HepG2 (cell line): ENCODE measurements around the gene S100A7. TPM values are rescaled to one million over a fixed set of nuclear protein-coding genes. Genes with fewer than 3 reads are reported as not detected.

ENCODE experiments used
- ATAC-seq: fragments of 200-7000 bp; cut with Tn5 transposase; 3 replicates; pipeline ENCODE4 v1.9.1; 2020; ENCODE audit warnings: mild to moderate bottlenecking, moderate library complexity
- Bru-seq: library from RNA; stranded (reverse); fragments of 400-500 nt; gene quantifications from one replicate; lab custom pipeline; 2021; lab: Mats Ljungman, UMichigan
- BruChase-seq, 2 experiments: library from RNA; stranded (reverse); fragments of 400-500 nt; gene quantifications; one replicate each; lab custom pipeline; 2021; lab: Mats Ljungman, UMichigan
- BruUV-seq: library from RNA; stranded (reverse); fragments of 400-500 nt; replicated peaks from 2 replicates; lab custom pipeline; 2021; lab: Mats Ljungman, UMichigan
- CTCF ChIA-PET: fragments of 300-600 bp; formaldehyde crosslinking; extraction: SDS; loops from one replicate; lab custom pipeline; 2021; ENCODE audit warnings: low total read pairs, inconsistent platforms, low intra/inter-chr PET ratio; lab: Yijun Ruan, JAX
- POLR2A ChIA-PET: fragments of 350-600 bp; sonication (Branson Sonifier 250); formaldehyde crosslinking; loops from one replicate; lab custom pipeline; 2020; ENCODE audit warnings: antibody characterized with exemption, inconsistent platforms; lab: Yijun Ruan, JAX
- DNase-seq: peaks from one replicate; pipeline ENCODE4 v3.0.0-alpha.2; 2015; ENCODE audit warnings: low spot score
- FAIRE-seq: peaks from 3 replicates; lab custom pipeline; 2011; peaks lifted over from hg19 to GRCh38; lab: Jason Lieb, UNC
- H2AFZ ChIP-seq: one replicate; pipeline ENCODE4 v1.6.1; 2011; ENCODE audit warnings: low read length, inconsistent platforms
- H3K27ac ChIP-seq: fragments of 300-600 bp; 3 replicates; pipeline ENCODE4 v1.8.0; 2011; ENCODE audit warnings: mixed run types, mild to moderate bottlenecking, mixed read lengths, low read length, inconsistent platforms; ENCODE audit not compliant: insufficient read depth; ENCODE audit errors: extremely low read length
- H3K27me3 ChIP-seq, 2 experiments: fragments of 200-600 bp in 1 of 2; 2 replicates in 1 of 2; 3 replicates in 1 of 2; pipeline versions ENCODE4 v1.6.0 to v1.8.0; 2011; ENCODE audit warnings: low read length in 2 of 2, mild to moderate bottlenecking in 2 of 2, moderate library complexity in 2 of 2, inconsistent platforms in 1 of 2; ENCODE audit not compliant: insufficient read depth in 2 of 2, control insufficient read depth in 1 of 2
- H3K36me3 ChIP-seq, 2 experiments: fragments of 200-600 bp in 1 of 2; replicated peaks in 1 of 2; 2 replicates in 1 of 2; 3 replicates in 1 of 2; pipeline versions ENCODE4 v1.5.1 to v1.8.0; 2011; ENCODE audit warnings: low read length in 2 of 2, inconsistent platforms in 1 of 2; ENCODE audit not compliant: insufficient read depth in 2 of 2, control insufficient read depth in 1 of 2
- H3K4me1 ChIP-seq: 2 replicates; pipeline ENCODE4 v1.5.1; 2012; ENCODE audit warnings: low read length, inconsistent platforms; ENCODE audit not compliant: insufficient read depth
- H3K4me2 ChIP-seq: 2 replicates; pipeline ENCODE4 v1.6.0; 2011; ENCODE audit warnings: low read depth, low read length, inconsistent platforms
- H3K4me3 ChIP-seq, 3 experiments: fragments of 200-600 bp in 1 of 3; sonication (generic), shearing (Covaris generic) in 1 of 3; replicated peaks in 1 of 3; 2 replicates each; pipeline ENCODE4 v1.5.1; 2011 to 2016; ENCODE audit warnings: low read length in 3 of 3, inconsistent platforms in 2 of 3, low read depth in 2 of 3, mild to moderate bottlenecking in 2 of 3, control low read depth in 1 of 3, mixed read lengths in 1 of 3; ENCODE audit not compliant: insufficient read depth in 1 of 3
- H3K79me2 ChIP-seq: one replicate; pipeline ENCODE4 v1.6.1; 2011; ENCODE audit warnings: low read length, inconsistent platforms; ENCODE audit not compliant: insufficient read depth
- H3K9ac ChIP-seq: 2 replicates; pipeline ENCODE4 v1.6.0; 2011; ENCODE audit warnings: mild to moderate bottlenecking, low read depth, low read length, inconsistent platforms; ENCODE audit not compliant: insufficient read depth
- H3K9me3 ChIP-seq: 2 replicates; pipeline ENCODE4 v1.5.1; 2012; ENCODE audit warnings: mild to moderate bottlenecking, low read length
- H4K20me1 ChIP-seq: 2 replicates; pipeline ENCODE4 v1.6.0; 2011; ENCODE audit warnings: inconsistent platforms, mild to moderate bottlenecking, low read length, moderate library complexity; ENCODE audit not compliant: insufficient read depth
- JDP2 ChIP-seq: sonication (generic); formaldehyde crosslinking; IDR thresholded peaks from 2 replicates; pipeline ENCODE4 v1.8.1; 2022; ENCODE audit warnings: missing genetic modification reagents, borderline replicate concordance
- ZNF891 ChIP-seq: sonication (generic); formaldehyde crosslinking; IDR thresholded peaks from 2 replicates; pipeline ENCODE4 v1.5.0; 2020; ENCODE audit warnings: mild to moderate bottlenecking, missing genetic modification reagents
- ZSCAN5A ChIP-seq: sonication (generic); formaldehyde crosslinking; IDR thresholded peaks from 2 replicates; pipeline ENCODE4 v1.8.0; 2022; ENCODE audit warnings: mild to moderate bottlenecking, missing genetic modification reagents, borderline replicate concordance
- WGBS: methylation state at CpG from one replicate; pipeline ENCODE4 v1.1.6; 2017; ENCODE audit warnings: low lambda C conversion rate; 5-methylcytosine and 5-hydroxymethylcytosine counted together
- in situ Hi-C: cut with HindIII; loops from 2 replicates; pipeline ENCODE4 v1.10.0; 2017; ENCODE audit warnings: low pct_unique_long_range_greater_than_20kb; ENCODE audit not compliant: extremely low pct_ligation_motif_present
- intact Hi-C: fragments of 100-400 bp; cut with micrococcal nuclease; formaldehyde crosslinking; loops from one replicate; pipeline ENCODE4 v1.10.0; 2022; ENCODE audit not compliant: unreplicated experiment
- long read RNA-seq, 2 experiments: library from RNA in 1 of 2; library from polyadenylated mRNA in 1 of 2; stranded (forward) in 1 of 2; unstranded in 1 of 2; transcript quantifications; one replicate each; pipeline ENCODE4 v2.0.0, GENCODE V29; 2019 to 2022
- polyA minus RNA-seq, 3 experiments: library from RNA; depleted of rRNA, polyadenylated mRNA; stranded (reverse); fragments of >200 nt; gene quantifications; 2 replicates each; pipeline ENCODE4 v1.2.3, GENCODE V29; 2011; ENCODE audit warnings: low replicate concordance in 1 of 3
- polyA plus RNA-seq, 8 experiments: library from polyadenylated mRNA; depleted of rRNA in 3 of 8; stranded (reverse) in 7 of 8; unstranded in 1 of 8; fragments of >200 nt; fragmentation: Illumina TruSeq in 4 of 8; extraction: Trizol in 4 of 8; gene quantifications; 2 replicates each; pipeline versions ENCODE4 v1.2.1 to v1.2.3, GENCODE V29; 2011 to 2016; ENCODE audit warnings: low read depth in 4 of 8, missing spikeins in 1 of 8, mixed read lengths in 1 of 8; ENCODE audit not compliant: insufficient read depth in 1 of 8
- total RNA-seq, 5 experiments: library from RNA; depleted of rRNA; stranded (reverse); fragments of >200 nt; fragmentation: Illumina TruSeq; extraction: Trizol; gene quantifications; 2 replicates each; pipeline ENCODE4 v1.2.3, GENCODE V29; 2016; ENCODE audit warnings: low read depth in 1 of 5
- TF ChIP-seq, protein P1 (sequence below): sonication (generic); formaldehyde crosslinking; IDR thresholded peaks from 2 replicates; pipeline ENCODE4 v1.4.0; 2020; ENCODE audit warnings: missing genetic modification reagents

The S100A7 gene
- total RNA-seq (2016; rRNA removed; fragmentation: Illumina TruSeq; extraction: Trizol) (not detected in 2 replicates), polyA plus RNA-seq (2011; rRNA removed) (not detected in 2 replicates), polyA minus RNA-seq (2011; rRNA and poly(A)+ RNA removed; ENCODE audit: low replicate concordance) (not detected in 2 replicates), Bru-seq, nascent RNA (not detected), BruChase-seq, experiment 1, labeled RNA remaining after a 6-hour chase (not detected), BruChase-seq, experiment 2, labeled RNA remaining after a 2-hour chase (not detected)
- not detected in 2 replicates for total RNA-seq (2016; cell fraction: cytosol; rRNA removed; fragmentation: Illumina TruSeq; extraction: Trizol; ENCODE audit: low read depth)
- not detected in 2 replicates for total RNA-seq (2016; cell fraction: insoluble cytoplasmic fraction; rRNA removed; fragmentation: Illumina TruSeq; extraction: Trizol)
- total RNA-seq (2016; cell fraction: membrane; rRNA removed; fragmentation: Illumina TruSeq; extraction: Trizol), result not detected in 2 replicates
- not detected in 2 replicates for total RNA-seq (2016; cell fraction: nucleus; rRNA removed; fragmentation: Illumina TruSeq; extraction: Trizol)
- not detected in 2 replicates for polyA plus RNA-seq (2011; cell fraction: cytosol; rRNA removed)
- polyA plus RNA-seq (2011; cell fraction: nucleus; rRNA removed), result not detected in 2 replicates
- polyA plus RNA-seq (2012), result not detected in 2 replicates
- polyA plus RNA-seq (2016; cell fraction: cytosol; fragmentation: Illumina TruSeq; extraction: Trizol; ENCODE audit: low read depth), result not detected in 2 replicates
- not detected in 2 replicates for polyA plus RNA-seq (2016; cell fraction: insoluble cytoplasmic fraction; fragmentation: Illumina TruSeq; extraction: Trizol; ENCODE audit: low read depth)
- polyA plus RNA-seq (2016; cell fraction: membrane; fragmentation: Illumina TruSeq; extraction: Trizol; ENCODE audit: low read depth), result not detected in 2 replicates
- polyA plus RNA-seq (2016; cell fraction: nucleus; fragmentation: Illumina TruSeq; extraction: Trizol; ENCODE audit: insufficient read depth, low read depth), result not detected in 2 replicates
- not detected in 2 replicates for polyA minus RNA-seq (2011; cell fraction: cytosol; rRNA and poly(A)+ RNA removed)
- polyA minus RNA-seq (2011; cell fraction: nucleus; rRNA and poly(A)+ RNA removed), result not detected in 2 replicates
- long read RNA-seq, experiment 1, result 0 reads
- long read RNA-seq, experiment 2, result 0 reads

- Histone ChIP-seq H2AFZ (no peak within 1 kb of the TSS), H3K4me2 (no peak within 1 kb of the TSS), H3K79me2 (no peaks in the 10 kb centered on the region), H3K4me1 (no peaks in the 10 kb centered on the region), H3K36me3 (no peaks in the 10 kb centered on the region), H3K27ac (no peak within 1 kb of the TSS), H3K9ac (no peak within 1 kb of the TSS), H3K27me3 (peaks cover 3 to 11% of the 10 kb centered on the region in 2 experiments; a peak in 3 of 5 replicates), H3K9me3 (no peaks in the 10 kb centered on the region), H4K20me1 (no peaks in the 10 kb centered on the region), H3K4me3 (no peak within 1 kb of the TSS)
- ChIA-PET POLR2A (no interaction called here), CTCF (no interaction called here)
- no peak for DNase-seq
- no peak for TF ChIP-seq JDP2 (CRISPR knock-in tag)
- TF ChIP-seq, protein P1, sequence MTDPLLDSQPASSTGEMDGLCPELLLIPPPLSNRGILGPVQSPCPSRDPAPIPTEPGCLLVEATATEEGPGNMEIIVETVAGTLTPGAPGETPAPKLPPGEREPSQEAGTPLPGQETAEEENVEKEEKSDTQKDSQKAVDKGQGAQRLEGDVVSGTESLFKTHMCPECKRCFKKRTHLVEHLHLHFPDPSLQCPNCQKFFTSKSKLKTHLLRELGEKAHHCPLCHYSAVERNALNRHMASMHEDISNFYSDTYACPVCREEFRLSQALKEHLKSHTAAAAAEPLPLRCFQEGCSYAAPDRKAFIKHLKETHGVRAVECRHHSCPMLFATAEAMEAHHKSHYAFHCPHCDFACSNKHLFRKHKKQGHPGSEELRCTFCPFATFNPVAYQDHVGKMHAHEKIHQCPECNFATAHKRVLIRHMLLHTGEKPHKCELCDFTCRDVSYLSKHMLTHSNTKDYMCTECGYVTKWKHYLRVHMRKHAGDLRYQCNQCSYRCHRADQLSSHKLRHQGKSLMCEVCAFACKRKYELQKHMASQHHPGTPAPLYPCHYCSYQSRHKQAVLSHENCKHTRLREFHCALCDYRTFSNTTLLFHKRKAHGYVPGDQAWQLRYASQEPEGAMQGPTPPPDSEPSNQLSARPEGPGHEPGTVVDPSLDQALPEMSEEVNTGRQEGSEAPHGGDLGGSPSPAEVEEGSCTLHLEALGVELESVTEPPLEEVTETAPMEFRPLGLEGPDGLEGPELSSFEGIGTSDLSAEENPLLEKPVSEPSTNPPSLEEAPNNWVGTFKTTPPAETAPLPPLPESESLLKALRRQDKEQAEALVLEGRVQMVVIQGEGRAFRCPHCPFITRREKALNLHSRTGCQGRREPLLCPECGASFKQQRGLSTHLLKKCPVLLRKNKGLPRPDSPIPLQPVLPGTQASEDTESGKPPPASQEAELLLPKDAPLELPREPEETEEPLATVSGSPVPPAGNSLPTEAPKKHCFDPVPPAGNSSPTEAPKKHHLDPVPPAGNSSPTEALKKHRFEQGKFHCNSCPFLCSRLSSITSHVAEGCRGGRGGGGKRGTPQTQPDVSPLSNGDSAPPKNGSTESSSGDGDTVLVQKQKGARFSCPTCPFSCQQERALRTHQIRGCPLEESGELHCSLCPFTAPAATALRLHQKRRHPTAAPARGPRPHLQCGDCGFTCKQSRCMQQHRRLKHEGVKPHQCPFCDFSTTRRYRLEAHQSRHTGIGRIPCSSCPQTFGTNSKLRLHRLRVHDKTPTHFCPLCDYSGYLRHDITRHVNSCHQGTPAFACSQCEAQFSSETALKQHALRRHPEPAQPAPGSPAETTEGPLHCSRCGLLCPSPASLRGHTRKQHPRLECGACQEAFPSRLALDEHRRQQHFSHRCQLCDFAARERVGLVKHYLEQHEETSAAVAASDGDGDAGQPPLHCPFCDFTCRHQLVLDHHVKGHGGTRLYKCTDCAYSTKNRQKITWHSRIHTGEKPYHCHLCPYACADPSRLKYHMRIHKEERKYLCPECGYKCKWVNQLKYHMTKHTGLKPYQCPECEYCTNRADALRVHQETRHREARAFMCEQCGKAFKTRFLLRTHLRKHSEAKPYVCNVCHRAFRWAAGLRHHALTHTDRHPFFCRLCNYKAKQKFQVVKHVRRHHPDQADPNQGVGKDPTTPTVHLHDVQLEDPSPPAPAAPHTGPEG (CRISPR knock-in tag), result no peak
- no peak for TF ChIP-seq ZNF891
- no peak for TF ChIP-seq ZSCAN5A (CRISPR knock-in tag)
- no peak for ATAC-seq
- BruUV-seq, result no TSS peak
- in situ Hi-C loops, result no loop called here
- intact Hi-C loops, result no loop called here
- FAIRE-seq, result no peak
- 0% methylated on average over 4 of the region's 4 CpGs for WGBS
Observed at GRCh38 chr1:153460551-153460950, at the start of gene S100A7. S100A7 (minus strand) TSS chr1:153460651; CDS start chr1:153459013, 1,638 bp downstream.
